ENCODE results near the gene ZRANB2.

ZRANB2 gene

GRCh38 chr1:71027991-71028390, 52.8 kb downstream of the ZRANB2 start:
- DNase-seq, result no peak

- no peak for DNase-seq
Observed at GRCh38 chr1:71026093-71026492, 54.7 kb downstream of the ZRANB2 start.

- DNase-seq, result no peak
Observed at GRCh38 chr1:71023515-71023914, 57.3 kb downstream of the ZRANB2 start.

GRCh38 chr1:71019233-71019969, 61.4 kb downstream of the ZRANB2 start:
- DNase-seq, result no peak

- no peak for DNase-seq
Observed at GRCh38 chr1:71018791-71019190, 62.0 kb downstream of the ZRANB2 start.

- DNase-seq, result no peak
Observed at GRCh38 chr1:71015745-71016144, 65.1 kb downstream of the ZRANB2 start.

GRCh38 chr1:71014178-71014579, 66.7 kb downstream of the ZRANB2 start:
- DNase-seq, result no peak
